GM12891 (cell line): ENCODE measurements around the gene RITA1.

Experiments used
- POLR2A ChIP-seq: IDR thresholded peaks from 2 replicates; pipeline ENCODE4 v1.6.1; 2011; ENCODE audit warnings: low read depth, low read length, control low read depth
- POLR2AphosphoS5 ChIP-seq: IDR thresholded peaks from 2 replicates; pipeline ENCODE4 v1.6.1; 2011; ENCODE audit warnings: low read depth, low read length, control low read depth
- SPI1 ChIP-seq: IDR thresholded peaks from 2 replicates; pipeline ENCODE4 v1.6.1; 2011; ENCODE audit warnings: low read depth, low read length, control low read depth
- TAF1 ChIP-seq: IDR thresholded peaks from 2 replicates; pipeline ENCODE4 v1.6.1; 2011; ENCODE audit warnings: low read depth, low read length, control low read depth

DNA sequence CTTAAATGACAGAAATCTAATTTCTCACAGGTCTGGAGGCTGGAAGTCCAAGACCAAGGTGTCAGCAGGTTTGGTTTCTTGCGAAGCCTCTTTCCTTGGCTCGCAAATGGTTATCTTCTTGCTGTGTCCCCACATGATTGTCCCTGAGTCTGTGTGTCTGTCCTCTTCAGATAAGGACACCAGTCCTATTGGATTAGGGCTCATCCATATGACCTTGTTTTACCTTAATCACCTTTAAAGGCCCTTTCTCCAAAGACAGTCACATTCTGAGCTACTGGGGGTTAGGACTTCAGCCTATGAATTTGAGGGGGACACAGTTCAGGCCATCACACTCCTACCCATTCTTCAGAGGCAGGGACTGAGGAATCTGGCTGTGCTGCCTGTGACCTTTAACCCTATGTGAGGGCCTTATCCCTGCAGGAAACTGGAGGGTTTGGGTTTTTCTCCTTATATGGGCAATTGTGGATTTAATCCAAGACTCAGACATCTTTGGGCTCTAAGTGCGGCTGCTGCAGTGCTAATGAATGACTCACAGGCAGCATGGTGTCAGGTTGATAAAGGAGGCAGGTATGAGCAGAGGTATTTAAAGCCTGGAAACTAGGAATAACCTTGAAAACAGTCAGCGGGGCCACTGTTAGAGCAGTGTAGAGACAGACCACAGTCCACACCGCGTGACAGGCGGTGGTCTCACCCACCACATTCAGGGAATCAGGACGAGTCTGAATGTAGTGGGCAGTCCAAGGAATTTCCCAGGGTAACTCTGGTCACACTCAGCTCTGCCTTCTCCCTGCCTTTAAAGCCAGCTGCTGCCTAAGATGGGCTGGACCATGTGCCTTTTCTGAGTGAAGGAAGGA is 45.9 kb downstream of the RITA1 start:
- TF ChIP-seq POLR2A, result no peak
- no peak for TF ChIP-seq POLR2AphosphoS5
- no peak for TF ChIP-seq TAF1
- no peak for TF ChIP-seq SPI1
